HL-60/S4 treated with phorbol 12-myristate 13-acetate at 8.2 ng/mL for 4 days and 3 days (cell line): ENCODE data around the gene C1QC.

Experiments used
- in situ Hi-C: fragments of 300-500 bp; cut with MboI; formaldehyde crosslinking; loops from 2 replicates; pipeline ENCODE4 v1.15.0; 2022; ENCODE audit warnings: low sequenced_read_pairs

C1QC gene

DNA sequence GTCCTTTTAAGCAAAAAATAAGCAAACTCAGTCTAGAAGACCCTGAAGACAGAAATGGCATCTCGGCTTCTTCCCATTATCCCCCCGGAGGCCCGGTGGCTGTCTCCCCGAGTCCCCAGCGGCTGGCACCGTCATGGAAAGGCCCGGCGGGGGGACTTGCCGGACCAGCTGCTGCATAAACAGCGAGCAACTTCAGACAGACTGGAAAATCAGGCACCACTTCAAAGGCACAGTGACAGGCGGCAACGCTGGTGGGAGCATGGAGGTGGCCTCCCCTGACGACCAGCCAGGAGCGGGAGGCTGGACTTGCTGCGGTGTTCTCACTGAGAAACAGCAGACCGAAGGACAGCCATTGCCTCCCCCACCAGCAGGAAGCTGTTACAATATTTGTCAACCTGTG lies 25.4 kb upstream of the C1QC start:
- in situ Hi-C loops: no loop called here

DNA sequence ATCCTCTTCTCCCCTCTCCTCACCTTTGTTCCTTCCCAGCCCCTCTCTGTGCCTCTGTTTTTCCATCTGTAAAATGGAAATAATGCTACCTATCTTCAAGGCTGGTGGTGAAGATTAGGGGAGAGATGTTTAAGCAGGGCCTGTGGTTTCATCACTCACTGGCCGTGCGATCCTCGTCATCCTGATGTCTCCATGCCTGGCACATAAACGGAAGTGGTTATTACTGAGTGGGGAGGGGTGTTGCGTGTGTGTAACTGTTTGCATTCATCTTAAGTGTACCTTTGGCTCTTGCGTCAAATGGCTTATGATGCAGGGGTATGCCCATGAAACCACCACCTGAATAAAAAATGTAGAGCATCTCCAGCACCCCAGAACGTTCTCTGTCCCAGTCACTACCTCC lies 24.2 kb upstream of the C1QC start:
- in situ Hi-C loops: no loop called here

DNA sequence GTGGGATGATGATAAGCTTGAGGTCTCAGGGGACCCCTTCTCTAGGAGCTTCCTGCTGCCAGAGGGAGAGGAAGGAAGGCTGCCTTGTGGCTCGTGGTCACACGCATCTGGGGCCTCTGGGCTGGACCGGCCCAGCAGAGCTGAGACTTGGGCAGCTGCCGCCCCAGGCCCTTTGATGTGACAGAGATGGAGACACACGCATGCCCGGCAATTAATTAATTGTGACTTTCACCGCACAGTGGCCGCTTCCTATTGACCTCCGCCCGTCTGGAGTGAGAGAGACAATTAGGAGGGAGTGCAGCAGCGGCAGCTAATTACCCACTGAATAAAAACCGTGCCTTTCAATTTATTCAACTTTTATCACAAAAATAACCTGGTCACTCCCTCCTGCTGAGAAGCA lies 23.6 kb upstream of the C1QC start:
- in situ Hi-C loops: no loop called here

DNA sequence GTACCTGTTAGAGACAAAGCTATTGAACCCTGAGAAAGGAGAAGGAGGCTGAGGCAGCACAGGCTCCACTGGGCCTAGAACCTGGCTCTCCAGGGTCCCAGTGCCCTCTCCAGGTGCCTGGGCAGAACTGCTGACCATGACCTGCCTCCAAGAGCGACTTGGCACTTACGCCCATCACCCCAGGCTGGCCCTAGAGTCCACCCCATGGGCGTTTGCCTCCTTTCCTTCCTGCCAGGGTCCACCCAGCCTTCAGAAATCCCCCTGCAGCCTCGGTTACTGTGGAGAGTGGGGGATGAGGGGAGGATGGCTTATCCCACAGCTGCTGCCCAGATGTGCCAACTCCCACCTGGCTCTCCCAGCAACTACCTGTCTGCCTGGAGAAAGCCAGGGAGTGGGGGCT lies 21.7 kb upstream of the C1QC start:
- in situ Hi-C loops: no loop called here

DNA sequence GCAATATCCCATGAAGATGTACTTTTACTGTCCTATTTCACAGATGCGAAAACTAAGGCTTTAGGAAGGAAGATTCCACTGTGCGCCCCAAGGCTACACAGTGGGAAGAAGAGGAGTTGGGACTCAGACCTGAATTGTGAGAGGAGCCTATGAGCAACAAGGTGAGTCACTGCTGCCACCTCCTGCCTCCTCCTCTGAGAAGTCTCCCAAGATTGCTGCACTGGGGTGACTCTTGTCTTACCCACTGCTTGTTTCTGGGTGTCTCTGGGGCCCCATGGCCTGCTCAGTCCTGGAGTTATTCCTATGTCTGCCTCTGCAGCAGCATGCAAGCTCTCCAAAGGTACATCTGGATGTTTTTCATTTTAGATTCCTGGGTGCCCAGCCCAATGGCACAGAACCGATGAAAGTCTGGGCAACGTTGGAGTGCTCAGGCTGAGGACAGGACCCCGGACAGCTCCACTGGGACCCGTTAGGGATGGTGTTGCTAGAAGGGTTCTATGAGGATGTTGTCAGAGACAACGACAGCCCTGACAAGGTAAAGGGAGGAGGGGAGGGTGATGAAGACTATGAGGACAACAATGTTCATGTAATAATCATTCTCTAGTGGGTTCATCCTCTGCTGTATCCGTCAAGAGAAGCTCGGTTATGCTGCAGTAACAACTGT lies 18.0 kb upstream of the C1QC start:
- in situ Hi-C loops: loop anchor here (25.0 kb wide), 1 partner anchor 488 kb away; the partner anchor contains the start of gene WNT4

DNA sequence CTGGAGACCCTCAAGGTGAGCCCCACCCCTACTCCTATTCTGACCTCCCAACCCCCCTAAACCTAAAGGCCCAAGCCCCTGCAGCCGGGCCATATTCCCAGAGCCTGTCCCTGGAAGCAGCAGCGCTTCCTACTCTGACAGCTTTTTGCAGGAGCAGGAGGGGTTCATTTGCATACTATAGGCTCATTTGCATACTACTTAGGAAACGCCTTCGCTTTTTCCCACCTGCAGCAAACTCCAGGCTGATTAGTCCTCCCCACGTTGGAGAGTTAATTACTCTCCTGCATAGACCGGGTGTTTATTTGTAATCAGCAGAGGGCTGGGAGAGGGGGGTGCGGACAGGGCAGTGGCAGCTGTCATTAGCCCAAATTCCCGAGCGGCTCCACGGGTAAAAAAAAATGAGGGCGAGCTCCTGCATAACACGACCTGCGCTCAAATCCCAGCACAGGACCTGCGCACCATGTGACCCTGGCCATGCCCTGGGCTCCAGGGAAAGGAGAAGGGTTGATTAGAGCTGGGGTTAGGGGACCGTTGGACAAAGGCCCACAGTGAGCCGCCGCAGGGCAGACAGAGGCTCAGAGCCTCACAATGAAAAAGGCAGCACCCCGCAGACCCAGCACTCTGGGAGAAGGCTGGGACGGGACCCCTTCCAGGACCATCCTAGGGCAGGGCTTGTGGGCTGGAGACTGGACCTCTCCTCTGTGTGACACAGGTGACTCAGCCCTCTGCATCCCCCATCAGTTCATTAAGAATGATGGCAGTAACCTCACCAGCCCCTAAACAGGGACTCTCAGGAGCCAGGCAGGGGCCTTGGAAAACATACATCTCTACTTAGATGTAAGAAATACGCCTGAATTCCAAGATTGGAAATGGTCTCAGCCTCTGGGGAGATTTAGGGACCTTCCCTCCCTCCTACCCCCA lies 16.9 kb upstream of the C1QC start:
- in situ Hi-C loops: loop anchor here (25.0 kb wide), 1 partner anchor 489 kb away; the partner anchor contains the start of gene WNT4

DNA sequence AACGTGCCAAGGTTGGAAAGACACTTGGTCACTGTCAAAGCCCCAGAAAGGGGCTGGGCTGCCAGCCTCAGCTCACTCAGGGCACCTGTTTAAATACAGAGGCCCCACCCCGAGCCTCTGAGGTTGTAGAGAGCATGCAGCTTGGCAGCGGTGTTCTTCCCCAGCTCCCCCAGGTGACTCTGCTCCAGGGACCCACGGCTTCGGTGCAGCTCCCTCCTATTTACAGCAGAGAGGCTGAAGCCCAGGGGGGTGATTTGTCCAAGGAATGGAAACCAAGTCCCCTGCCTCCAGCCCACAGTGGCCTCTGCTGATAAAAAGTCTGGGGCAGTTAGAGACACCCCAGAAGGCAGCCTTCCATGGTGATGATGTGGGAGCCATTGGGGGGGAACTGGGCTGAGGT lies 16.1 kb upstream of the C1QC start:
- in situ Hi-C loops: loop anchor here (25.0 kb wide), 1 partner anchor 490 kb away; the partner anchor contains the start of gene WNT4

DNA sequence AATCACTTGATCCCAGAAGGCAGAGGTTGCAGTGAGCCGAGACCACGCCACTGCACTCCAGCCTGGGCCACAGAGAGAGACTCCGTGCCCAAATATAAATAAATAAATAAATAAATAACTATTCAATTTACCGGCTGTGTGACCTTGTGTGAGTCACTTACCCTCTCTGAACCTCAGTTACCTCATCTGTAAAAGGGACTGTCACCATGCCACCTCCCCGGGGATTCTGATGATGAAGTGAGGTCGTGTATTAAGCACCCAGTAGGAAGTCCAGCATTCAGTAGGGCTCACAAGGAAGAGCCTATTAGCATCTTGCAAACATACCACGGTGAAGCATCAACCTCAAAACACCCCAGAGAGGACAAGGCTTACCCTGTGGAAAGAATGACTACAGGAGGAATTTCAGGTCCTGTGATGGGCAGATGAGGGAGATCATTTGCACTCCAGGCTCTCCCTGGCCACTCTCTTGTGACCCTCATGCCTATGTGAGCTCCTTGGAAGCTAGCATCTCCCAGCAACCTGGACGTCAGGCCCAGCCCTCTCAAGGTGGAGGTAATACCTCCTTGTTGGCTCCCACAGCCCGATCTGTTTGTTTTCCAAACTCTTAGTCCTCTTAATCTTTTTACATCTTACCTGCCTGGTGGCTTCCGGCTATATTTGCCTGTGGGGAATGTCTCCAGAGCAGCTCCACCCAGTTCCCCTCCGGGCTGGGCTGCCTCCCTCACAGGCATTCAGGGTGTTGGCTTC lies 14.6 kb upstream of the C1QC start:
- in situ Hi-C loops: loop anchor here (25.0 kb wide), 1 partner anchor 492 kb away; the partner anchor contains the start of gene WNT4

DNA sequence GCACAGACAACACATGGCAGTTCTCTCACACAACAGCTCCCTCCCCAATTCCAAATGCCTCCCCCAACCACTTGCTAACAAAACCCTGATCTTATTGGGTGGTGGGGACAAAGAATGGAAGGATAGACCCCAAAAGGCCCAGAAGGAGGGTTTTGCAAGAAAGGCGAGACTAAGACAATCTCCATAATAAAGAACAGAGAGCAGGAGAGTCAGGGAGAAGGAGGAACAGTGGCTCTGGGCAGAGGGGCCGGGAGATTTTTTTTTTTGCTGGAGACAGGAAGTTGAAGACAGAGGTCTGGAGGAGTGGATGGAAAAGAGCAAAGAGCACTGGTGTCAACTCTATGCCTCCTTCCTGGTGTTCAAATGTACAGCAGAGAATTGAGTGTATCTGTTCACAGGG lies 13.5 kb upstream of the C1QC start:
- in situ Hi-C loops: loop anchor here (25.0 kb wide), 1 partner anchor 493 kb away; the partner anchor contains the start of gene WNT4

DNA sequence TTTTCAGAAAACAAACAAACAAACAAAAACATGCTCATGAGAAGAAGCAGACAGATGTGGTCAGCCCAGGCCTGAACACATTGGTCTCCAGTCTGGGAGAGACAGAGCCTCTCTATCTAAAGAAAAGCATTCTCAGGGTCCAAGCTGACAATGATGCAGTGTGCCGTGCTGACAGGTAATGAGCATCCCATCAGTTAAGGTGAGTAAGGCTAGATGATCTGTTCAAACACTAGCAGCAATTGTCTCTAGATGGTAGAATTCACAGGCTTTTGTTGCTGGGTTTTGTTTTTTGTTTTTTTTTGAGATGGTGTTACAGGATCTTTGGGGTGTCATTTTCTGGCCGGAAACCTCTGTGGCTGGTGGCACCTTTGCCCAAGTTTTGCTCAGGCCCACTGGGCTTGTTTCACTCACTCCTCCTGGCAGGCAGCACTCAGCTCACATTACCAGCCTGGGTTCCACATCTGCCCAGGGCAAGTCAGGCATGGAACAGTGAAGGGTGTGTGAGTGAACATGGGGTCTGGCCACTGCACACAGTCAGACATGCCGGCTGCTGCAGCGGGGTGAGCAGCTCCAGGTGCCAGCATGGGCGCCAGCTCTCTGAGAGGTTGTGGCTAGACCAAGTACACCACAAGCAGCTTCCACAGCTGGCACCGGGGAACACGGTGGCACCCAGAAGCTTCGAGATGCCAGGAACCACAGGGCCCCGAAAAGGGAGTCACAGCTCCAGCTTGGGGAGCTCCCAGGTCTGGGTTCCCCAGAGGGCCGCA lies 9.6 kb upstream of the C1QC start:
- in situ Hi-C loops: loop anchor here (25.0 kb wide), 1 partner anchor 497 kb away; the partner anchor contains the start of gene WNT4

DNA sequence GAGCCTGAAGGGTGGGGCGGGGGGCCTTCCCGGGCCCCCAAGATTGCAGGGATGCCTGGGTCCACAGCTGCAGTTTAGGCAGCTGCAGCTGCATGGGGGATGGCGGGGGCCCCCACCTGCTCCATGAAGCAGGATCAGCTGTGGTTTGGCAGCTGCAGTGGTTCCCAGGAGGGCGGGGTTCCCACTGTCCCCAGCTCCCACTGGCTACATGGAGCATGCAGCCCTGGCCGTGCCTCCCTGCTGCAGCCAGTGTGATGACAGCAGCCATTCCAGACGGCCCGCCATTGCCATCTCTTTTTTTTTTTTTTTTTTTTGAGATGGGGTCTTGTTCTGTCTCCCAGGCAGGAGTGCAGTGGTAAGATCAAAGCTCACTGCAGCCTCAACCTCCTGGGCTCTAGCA lies 8.0 kb upstream of the C1QC start:
- in situ Hi-C loops: loop anchor here (25.0 kb wide), 1 partner anchor 498 kb away; the partner anchor contains the start of gene WNT4

DNA sequence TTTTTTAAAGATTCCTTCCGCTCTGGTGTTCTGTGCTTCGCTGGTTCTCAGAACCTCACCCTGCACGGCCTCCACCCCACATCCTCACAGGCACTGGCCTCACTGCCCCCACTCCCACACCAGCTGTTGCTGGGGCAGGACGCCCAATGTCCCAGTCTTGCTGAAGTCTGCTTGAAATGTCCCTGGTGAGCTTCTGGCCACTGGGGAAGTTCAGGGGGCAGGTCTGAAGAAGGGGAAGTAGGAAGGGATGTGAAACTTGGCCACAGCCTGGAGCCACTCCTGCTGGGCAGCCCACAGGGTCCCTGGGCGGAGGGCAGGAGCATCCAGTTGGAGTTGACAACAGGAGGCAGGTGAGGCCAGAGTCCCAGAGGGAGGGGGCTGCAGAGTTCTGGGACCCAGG lies 7.1 kb upstream of the C1QC start, which contains the start of gene C1QA:
Gene C1QA (plus strand): TSS at position 276 of the 400 bp plus-strand sequence. CDS start 989 bp downstream, outside the sequence.
- in situ Hi-C loops: loop anchor here (25.0 kb wide), 1 partner anchor 499 kb away; the partner anchor contains the start of gene WNT4

DNA sequence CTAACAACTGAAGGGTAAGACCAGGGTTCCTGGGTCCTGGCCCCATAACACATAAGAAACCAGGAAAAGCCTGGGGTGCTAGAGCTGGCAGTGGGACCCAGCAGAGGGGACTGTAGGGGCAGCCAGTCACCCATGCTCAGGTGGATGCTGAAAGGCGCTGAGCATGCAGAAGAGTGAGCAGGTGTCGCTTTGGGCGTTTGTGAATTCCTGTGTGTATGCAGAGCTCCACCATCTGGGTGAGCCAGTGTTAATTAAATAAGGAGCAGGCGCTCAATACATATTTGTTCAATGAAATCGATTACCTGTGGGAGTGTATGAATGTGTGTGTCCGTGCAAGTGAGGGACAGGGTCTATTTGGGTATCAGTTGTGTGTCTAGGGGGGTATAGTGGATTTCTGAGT lies 6.5 kb upstream of the C1QC start:
- in situ Hi-C loops: loop anchor here (25.0 kb wide), 1 partner anchor 500 kb away; the partner anchor contains the start of gene WNT4

DNA sequence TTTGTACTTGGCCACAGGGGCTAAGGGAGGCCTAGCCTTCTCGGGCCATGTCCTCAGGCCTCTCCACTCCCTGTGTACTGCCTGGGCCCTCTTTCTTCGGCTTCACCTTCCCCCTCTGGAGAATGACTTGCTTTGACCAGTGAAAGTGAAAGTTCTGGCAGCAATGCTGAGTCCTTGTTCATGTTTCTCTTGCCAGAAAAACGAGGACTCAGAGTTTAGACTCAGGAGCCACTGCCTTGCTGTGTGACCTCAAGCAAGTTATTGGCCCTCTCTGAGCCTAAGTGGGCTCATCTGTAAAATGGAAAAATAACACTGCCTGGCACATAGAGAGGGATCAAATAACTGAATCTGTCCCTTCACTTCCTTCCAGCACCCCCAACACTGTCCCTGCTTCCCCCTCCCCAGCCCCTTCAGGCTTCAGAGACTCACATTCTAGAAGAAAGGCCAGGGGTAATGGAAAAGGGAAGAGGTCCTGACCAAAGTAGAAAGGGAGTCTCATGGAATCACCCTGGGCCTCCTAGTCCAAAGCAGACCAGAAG lies 5.5 kb upstream of the C1QC start:
- in situ Hi-C loops: loop anchor here (25.0 kb wide), 1 partner anchor 501 kb away; the partner anchor contains the start of gene WNT4

DNA sequence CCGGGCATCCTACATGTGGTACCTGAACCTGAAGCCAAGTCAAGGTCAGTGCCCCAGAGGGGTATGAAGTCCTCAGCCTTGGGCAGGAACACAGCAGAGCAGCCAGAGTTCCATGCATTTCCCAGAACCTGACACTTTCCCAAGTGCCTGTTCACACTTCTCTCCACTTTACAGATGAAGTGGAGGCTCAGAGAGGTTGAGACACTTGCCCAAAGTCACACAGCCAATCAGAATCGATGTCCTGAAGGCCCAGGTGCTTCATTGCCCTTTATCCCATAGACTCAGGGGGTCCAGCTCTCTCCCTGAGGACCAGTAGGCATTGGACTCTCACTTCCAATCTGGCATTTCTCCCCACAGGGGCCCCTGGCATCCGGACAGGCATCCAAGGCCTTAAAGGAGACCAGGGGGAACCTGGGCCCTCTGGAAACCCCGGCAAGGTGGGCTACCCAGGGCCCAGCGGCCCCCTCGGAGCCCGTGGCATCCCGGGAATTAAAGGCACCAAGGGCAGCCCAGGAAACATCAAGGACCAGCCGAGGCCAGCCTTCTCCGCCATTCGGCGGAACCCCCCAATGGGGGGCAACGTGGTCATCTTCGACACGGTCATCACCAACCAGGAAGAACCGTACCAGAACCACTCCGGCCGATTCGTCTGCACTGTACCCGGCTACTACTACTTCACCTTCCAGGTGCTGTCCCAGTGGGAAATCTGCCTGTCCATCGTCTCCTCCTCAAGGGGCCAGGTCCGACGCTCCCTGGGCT lies 4.8 kb upstream of the C1QC start:
- in situ Hi-C loops: loop anchor here (25.0 kb wide), 1 partner anchor 501 kb away; the partner anchor contains the start of gene WNT4

DNA sequence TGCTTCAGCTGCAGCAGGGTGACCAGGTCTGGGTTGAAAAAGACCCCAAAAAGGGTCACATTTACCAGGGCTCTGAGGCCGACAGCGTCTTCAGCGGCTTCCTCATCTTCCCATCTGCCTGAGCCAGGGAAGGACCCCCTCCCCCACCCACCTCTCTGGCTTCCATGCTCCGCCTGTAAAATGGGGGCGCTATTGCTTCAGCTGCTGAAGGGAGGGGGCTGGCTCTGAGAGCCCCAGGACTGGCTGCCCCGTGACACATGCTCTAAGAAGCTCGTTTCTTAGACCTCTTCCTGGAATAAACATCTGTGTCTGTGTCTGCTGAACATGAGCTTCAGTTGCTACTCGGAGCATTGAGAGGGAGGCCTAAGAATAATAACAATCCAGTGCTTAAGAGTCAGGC lies 4.1 kb upstream of the C1QC start:
- in situ Hi-C loops: loop anchor here (25.0 kb wide), 1 partner anchor 502 kb away; the partner anchor contains the start of gene WNT4

DNA sequence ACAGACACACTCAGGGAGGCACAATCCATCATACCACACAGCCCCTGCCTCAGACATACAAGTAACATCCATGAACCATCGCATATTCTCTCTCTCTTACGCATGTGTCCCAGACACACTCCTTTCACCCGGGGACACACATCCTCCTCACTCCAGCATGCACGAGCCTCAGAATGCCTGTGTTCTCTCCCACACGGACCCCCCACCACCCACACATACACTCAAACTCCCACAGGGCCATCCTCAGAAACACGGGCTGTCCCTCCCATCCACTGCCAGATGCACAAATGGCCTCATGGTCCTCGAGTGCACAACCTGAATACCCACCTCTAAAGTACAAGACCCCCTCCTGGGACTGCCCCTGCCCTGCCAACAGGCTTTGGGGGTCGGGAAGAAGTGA lies 2.2 kb upstream of the C1QC start:
- in situ Hi-C loops: loop anchor here (10.0 to 25.0 kb wide), 2 partner anchors 226 to 504 kb away; partner anchors contain the start of gene WNT4

DNA sequence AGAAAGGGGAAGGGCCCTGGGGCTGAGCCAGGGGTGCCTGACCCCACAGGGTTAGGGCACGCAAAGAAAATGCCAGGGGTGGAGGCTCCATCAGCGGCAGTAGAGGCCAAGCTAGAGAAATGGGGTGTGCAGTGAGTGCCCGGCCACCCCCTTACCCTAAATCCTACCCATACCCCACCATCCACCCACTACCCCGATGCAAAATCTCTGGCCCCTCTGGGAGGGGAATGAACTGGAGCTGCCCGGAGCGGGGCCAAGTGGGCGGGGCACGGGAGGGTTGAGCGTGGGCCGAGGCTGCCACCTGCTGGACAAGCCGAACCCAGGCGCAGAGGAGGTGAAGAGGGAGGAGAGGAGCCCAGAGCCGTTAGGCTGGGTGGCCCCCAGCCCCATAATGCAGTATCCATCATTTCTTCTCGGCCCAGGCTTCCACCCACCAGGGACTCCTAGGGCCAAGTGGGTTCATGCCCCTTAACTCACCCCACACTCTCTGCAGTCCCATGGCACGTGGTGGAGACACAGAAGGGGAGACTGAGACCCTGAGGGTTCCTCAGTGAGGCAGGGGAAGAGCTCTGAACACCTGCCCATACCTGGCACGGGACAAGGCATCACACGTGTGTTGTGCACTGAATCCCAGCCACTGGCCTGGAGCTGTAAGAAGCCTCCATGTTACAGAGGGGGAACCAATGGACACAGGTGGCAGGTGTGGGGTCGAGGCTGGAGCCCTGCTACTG lies 1.4 kb upstream of the C1QC start:
- in situ Hi-C loops: loop anchor here (10.0 to 25.0 kb wide), 2 partner anchors 227 to 505 kb away; partner anchors contain the start of gene WNT4
